Endodermal cell (in vitro differentiated cells): ENCODE results near the gene SERPINA12. TPM values are rescaled to one million over a fixed set of nuclear protein-coding genes. Genes with fewer than 3 reads are reported as not detected.
A peak's percentile ranks its signal among the peaks of the same experiment; 100 is the strongest.

Experiments used
- DNase-seq: peaks from one replicate; pipeline ENCODE4 v3.0.0-alpha.2; 2017
- H3K27ac ChIP-seq: 2 replicates; pipeline ENCODE4 v1.5.1; 2013; ENCODE audit warnings: mild to moderate bottlenecking, low read depth, low read length, moderate library complexity
- H3K27me3 ChIP-seq: 2 replicates; pipeline ENCODE4 v1.6.1; 2013; ENCODE audit warnings: mild to moderate bottlenecking, low read length, moderate library complexity; ENCODE audit not compliant: insufficient read depth, control insufficient read depth, poor library complexity, severe bottlenecking
- H3K36me3 ChIP-seq: 2 replicates; pipeline ENCODE4 v1.7.0; 2013; ENCODE audit warnings: mild to moderate bottlenecking, low read length, moderate library complexity; ENCODE audit not compliant: control insufficient read depth, insufficient read depth
- H3K4me1 ChIP-seq: one replicate; pipeline ENCODE4 v1.7.0; 2013; ENCODE audit warnings: low read length; ENCODE audit not compliant: control insufficient read depth, insufficient read depth
- H3K4me3 ChIP-seq: 2 replicates; pipeline ENCODE4 v1.5.1; 2013; ENCODE audit warnings: mild to moderate bottlenecking, low read length, moderate library complexity
- H3K9ac ChIP-seq: 2 replicates; pipeline ENCODE4 v1.6.1; 2013; ENCODE audit warnings: mild to moderate bottlenecking, low read length, moderate library complexity; ENCODE audit not compliant: poor library complexity, severe bottlenecking; ENCODE audit errors: extremely low read depth
- H3K9me3 ChIP-seq: 2 replicates; pipeline ENCODE4 v1.6.1; 2013; ENCODE audit warnings: mild to moderate bottlenecking, low read length, moderate library complexity; ENCODE audit not compliant: control insufficient read depth
- H3K27ac Mint-ChIP-seq: 2 replicates; pipeline ENCODE4 v1.8.0; 2020; ENCODE audit warnings: mixed read lengths
- H3K27me3 Mint-ChIP-seq: 2 replicates; pipeline ENCODE4 v1.8.0; 2021; ENCODE audit warnings: mild to moderate bottlenecking, mixed read lengths; ENCODE audit not compliant: insufficient read depth
- H3K36me3 Mint-ChIP-seq: 2 replicates; pipeline ENCODE4 v1.8.0; 2020; ENCODE audit warnings: low read depth, mixed read lengths
- H3K4me1 Mint-ChIP-seq: 2 replicates; pipeline ENCODE4 v1.8.0; 2020; ENCODE audit warnings: mixed read lengths
- H3K4me3 Mint-ChIP-seq: 2 replicates; pipeline ENCODE4 v1.8.0; 2020; ENCODE audit warnings: mild to moderate bottlenecking, moderate library complexity, mixed read lengths
- H3K9me3 Mint-ChIP-seq: 2 replicates; pipeline ENCODE4 v1.8.0; 2020; ENCODE audit warnings: mild to moderate bottlenecking, mixed read lengths
- WGBS, 2 experiments: methylation state at CpG; one replicate each; pipeline versions ENCODE4 v1.1.5 to v1.1.7; 2013; ENCODE audit warnings: missing lambda C conversion rate in 2 of 2, mixed read lengths in 1 of 2; ENCODE audit not compliant: insufficient coverage in 1 of 2, insufficient read length in 1 of 2; 5-methylcytosine and 5-hydroxymethylcytosine counted together
- total RNA-seq, 2 donors: library from RNA; stranded (reverse); fragmentation: NEBNext Ultra II Directional in 1 of 2; extraction: Animal tissue kit (Norgen Biotek cat#: 25700) in 1 of 2; gene quantifications; 2 replicates in 1 of 2; 3 replicates in 1 of 2; pipeline ENCODE4 v1.2.1, GENCODE V29; 2021
- TF ChIP-seq, protein P1 (sequence below): fragments of 200-600 bp; sonication (generic); conservative IDR thresholded peaks from 2 replicates; pipeline ENCODE4 v1.5.0; 2021; ENCODE audit warnings: antibody characterized with exemption, mild to moderate bottlenecking

SERPINA12 gene
- total RNA-seq, 2 donors from 2014 or later, result not detected

DNA sequence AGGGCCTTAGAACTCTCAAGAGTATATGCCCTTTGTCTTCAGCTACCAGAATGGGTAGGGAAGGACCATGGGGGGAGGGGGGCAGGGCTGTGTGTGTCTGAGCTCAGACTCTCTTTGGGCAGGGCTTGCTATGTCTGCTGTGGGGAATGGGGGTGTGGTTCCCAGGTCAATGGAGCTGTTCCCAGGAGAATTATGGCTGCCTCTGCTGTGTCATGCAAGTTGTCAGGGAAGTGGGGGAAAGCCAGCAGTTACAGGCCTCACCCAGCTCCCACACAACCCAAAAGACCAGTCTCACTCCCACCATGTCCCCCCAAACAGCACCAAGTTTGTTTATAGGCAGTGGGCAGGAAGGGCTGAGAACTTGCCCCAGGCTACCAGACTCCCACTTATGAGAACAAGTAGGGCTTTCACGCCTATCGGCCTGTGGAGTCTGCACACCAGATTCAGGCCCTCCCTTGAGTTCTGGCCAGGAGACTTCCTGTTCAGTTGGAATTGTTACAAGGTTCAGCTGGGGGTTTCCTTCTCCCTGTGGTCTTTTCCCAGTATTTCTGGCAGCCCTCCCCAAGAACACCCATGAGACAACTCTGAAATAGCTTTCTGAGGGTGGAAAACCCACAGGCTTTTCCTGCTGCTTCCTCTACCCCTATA is 50.6 kb downstream of the SERPINA12 start:
- Histone ChIP-seq H3K27ac (no peak overlapping the region), H3K4me3 (no peak overlapping the region), H3K9ac (no peak overlapping the region), H3K27me3 (no peaks in the 10 kb centered on the region), H3K36me3 (no peaks in the 10 kb centered on the region), H3K4me1 (no peaks in the 10 kb centered on the region), H3K9me3 (no peaks in the 10 kb centered on the region)
- H3K27ac Mint-ChIP-seq, result no peak overlapping the region
- no peaks in the 10 kb centered on the region for H3K36me3 Mint-ChIP-seq
- H3K9me3 Mint-ChIP-seq, result peaks cover 9% of the 10 kb centered on the region
- H3K4me1 Mint-ChIP-seq, result no peaks in the 10 kb centered on the region
- no peak overlapping the region for H3K4me3 Mint-ChIP-seq
- 64% methylated on average over 2 of the region's 2 CpGs; no CpG with 5 or more reads in 1 of the 2 experiments for WGBS, 2 experiments
- TF ChIP-seq, protein P1, sequence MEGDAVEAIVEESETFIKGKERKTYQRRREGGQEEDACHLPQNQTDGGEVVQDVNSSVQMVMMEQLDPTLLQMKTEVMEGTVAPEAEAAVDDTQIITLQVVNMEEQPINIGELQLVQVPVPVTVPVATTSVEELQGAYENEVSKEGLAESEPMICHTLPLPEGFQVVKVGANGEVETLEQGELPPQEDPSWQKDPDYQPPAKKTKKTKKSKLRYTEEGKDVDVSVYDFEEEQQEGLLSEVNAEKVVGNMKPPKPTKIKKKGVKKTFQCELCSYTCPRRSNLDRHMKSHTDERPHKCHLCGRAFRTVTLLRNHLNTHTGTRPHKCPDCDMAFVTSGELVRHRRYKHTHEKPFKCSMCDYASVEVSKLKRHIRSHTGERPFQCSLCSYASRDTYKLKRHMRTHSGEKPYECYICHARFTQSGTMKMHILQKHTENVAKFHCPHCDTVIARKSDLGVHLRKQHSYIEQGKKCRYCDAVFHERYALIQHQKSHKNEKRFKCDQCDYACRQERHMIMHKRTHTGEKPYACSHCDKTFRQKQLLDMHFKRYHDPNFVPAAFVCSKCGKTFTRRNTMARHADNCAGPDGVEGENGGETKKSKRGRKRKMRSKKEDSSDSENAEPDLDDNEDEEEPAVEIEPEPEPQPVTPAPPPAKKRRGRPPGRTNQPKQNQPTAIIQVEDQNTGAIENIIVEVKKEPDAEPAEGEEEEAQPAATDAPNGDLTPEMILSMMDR, result no peak
- DNase-seq, result peak; percentile 14
- H3K27me3 Mint-ChIP-seq, result peaks cover 2% of the 10 kb centered on the region

DNA sequence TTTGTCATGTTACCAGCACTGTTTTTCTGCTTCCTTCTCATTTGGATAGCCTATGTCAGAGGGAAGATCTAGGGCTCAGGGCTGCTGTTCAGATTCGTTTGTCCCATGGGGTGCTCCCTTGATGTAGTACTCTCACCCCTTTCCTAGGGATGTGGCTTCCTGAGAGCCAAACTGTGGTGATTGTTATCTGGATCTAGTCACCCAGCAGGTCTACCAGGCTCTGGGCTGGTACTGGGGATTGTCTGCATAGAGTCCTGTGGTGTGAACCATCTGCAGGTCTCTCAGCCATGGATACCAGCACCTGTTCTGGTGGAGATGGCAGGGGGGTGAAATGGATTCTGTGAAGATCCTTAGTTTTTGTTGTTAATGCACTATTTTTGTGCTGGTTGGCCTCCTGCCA is 51.2 kb downstream of the SERPINA12 start:
- Mint-ChIP-seq H3K4me3 (no peak overlapping the region), H3K27me3 (peaks cover 2% of the 10 kb centered on the region), H3K4me1 (no peaks in the 10 kb centered on the region), H3K9me3 (peaks cover 9% of the 10 kb centered on the region), H3K27ac (no peak overlapping the region), H3K36me3 (no peaks in the 10 kb centered on the region)
- no peak overlapping the region for H3K27ac ChIP-seq
- no peak overlapping the region for H3K9ac ChIP-seq
- H3K27me3 ChIP-seq, result no peaks in the 10 kb centered on the region
- TF ChIP-seq, protein P1, result no peak
- no peak for DNase-seq
- WGBS, 2 experiments, result 60% methylated on average over 1 of the region's 1 CpG; no CpG with 5 or more reads in 1 of the 2 experiments
- no peaks in the 10 kb centered on the region for H3K9me3 ChIP-seq
- H3K36me3 ChIP-seq, result no peaks in the 10 kb centered on the region
- no peak overlapping the region for H3K4me3 ChIP-seq
- H3K4me1 ChIP-seq, result no peaks in the 10 kb centered on the region

DNA sequence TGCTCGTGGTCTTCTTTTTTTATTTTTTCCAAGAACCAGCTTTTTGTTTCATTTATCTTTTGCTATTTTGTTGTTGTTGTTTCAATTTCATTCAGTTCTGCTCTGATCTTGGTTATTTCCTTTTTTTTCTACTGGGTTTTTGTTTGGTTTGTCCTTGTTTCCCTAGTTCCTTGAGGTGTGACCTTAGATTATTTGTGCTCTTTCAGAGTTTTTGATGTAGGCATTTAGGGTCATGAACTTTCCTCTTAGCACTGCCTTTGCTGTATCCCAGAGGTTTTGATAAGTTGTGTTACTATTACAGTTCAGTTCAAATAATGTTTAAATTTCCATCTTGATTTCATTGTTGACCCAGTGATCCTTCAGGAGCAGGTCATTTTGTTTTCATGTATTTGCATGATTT is 53.3 kb downstream of the SERPINA12 start:
- Mint-ChIP-seq H3K27ac (no peak overlapping the region), H3K4me1 (peaks cover 6% of the 10 kb centered on the region), H3K27me3 (peaks cover 2% of the 10 kb centered on the region), H3K9me3 (peaks cover 6% of the 10 kb centered on the region), H3K4me3 (no peak overlapping the region), H3K36me3 (no peaks in the 10 kb centered on the region)
- no peak for DNase-seq
- Histone ChIP-seq H3K27me3 (no peaks in the 10 kb centered on the region), H3K4me1 (no peaks in the 10 kb centered on the region), H3K9ac (no peak overlapping the region), H3K4me3 (no peak overlapping the region), H3K36me3 (no peaks in the 10 kb centered on the region), H3K27ac (no peak overlapping the region), H3K9me3 (no peaks in the 10 kb centered on the region)
- 60% methylated on average over 1 of the region's 1 CpG; no CpG with 5 or more reads in 1 of the 2 experiments for WGBS, 2 experiments
- TF ChIP-seq, protein P1, result no peak
